HCT116 (cell line): ENCODE results near the gene NDUFB2. TPM values are rescaled to one million over a fixed set of nuclear protein-coding genes. Genes with fewer than 3 reads are reported as not detected.

Source experiments
- ATAC-seq: fragments of 200-7000 bp; cut with Tn5 transposase; 2 replicates; pipeline ENCODE4 v1.9.1; 2020; ENCODE audit warnings: mild to moderate bottlenecking, moderate library complexity
- BruUV-seq: library from RNA; stranded (reverse); fragments of 400-500 nt; replicated peaks from 2 replicates; lab custom pipeline; 2021; lab: Mats Ljungman, UMichigan
- CTCF ChIA-PET: fragments of 300-600 bp; sonication (Branson Sonifier 250); formaldehyde crosslinking; loops from one replicate; lab custom pipeline; 2021; ENCODE audit warnings: antibody characterized with exemption; lab: Charles Lee
- POLR2A ChIA-PET: fragments of 300-600, 350-600 bp; sonication (Branson Sonifier 250); formaldehyde crosslinking; loops from one replicate; lab custom pipeline; 2021; ENCODE audit warnings: antibody characterized with exemption; lab: Charles Lee
- RAD21 ChIA-PET, 2 experiments: fragments of 300-600 bp; sonication (Branson Sonifier 250); formaldehyde crosslinking; loops; one replicate each; lab custom pipeline; 2023; ENCODE audit warnings: low total read pairs in 2 of 2; ENCODE audit not compliant: uncharacterized antibody in 2 of 2, unreplicated experiment in 2 of 2, low non-redundant PET in 1 of 2; lab: Charles Lee
- DNase-seq: peaks from one replicate; pipeline ENCODE4 v3.0.0-alpha.2; 2010; ENCODE audit warnings: low read depth, low spot score
- H2AFZ ChIP-seq: fragments of 200-600 bp; shearing (Covaris generic), sonication (generic); 2 replicates; pipeline ENCODE4 v1.6.1; 2017; ENCODE audit warnings: low read depth, mixed run types, mixed read lengths, antibody characterized with exemption, low read length; ENCODE audit not compliant: poor library complexity, severe bottlenecking
- H3K27ac ChIP-seq: 2 replicates; pipeline ENCODE4 v1.5.1; 2012; ENCODE audit warnings: low read depth, low read length
- H3K27me3 ChIP-seq: fragments of 200-600 bp; sonication (generic); 2 replicates; pipeline ENCODE4 v1.6.1; 2016; ENCODE audit warnings: mixed run types, low read length, mixed read lengths; ENCODE audit not compliant: insufficient read depth
- H3K36me3 ChIP-seq, 2 experiments: fragments of 200-500 bp in 1 of 2; fragments of 200-600 bp in 1 of 2; sonication (Bioruptor generic) in 1 of 2; sonication (generic) in 1 of 2; 2 replicates each; pipeline versions ENCODE4 v1.5.1 to v1.6.1; 2014 to 2016; ENCODE audit warnings: low read length in 2 of 2, inconsistent platforms in 1 of 2, mixed read lengths in 1 of 2, mixed run types in 1 of 2; ENCODE audit not compliant: insufficient read depth in 2 of 2, control insufficient read depth in 1 of 2
- H3K4me1 ChIP-seq, 2 experiments: fragments of 200-600 bp in 1 of 2; sonication (generic) in 1 of 2; 2 replicates each; pipeline versions ENCODE4 v1.5.1 to v1.6.1; 2012 to 2017; ENCODE audit warnings: low read length in 2 of 2, inconsistent platforms in 1 of 2, mild to moderate bottlenecking in 1 of 2, mixed read lengths in 1 of 2, mixed run types in 1 of 2, moderate library complexity in 1 of 2; ENCODE audit not compliant: insufficient read depth in 2 of 2, control insufficient read depth in 1 of 2
- H3K4me2 ChIP-seq: fragments of 200-600 bp; sonication (generic); 2 replicates; pipeline ENCODE4 v1.6.1; 2017; ENCODE audit warnings: mixed run types, low read length, mixed read lengths
- H3K4me3 ChIP-seq, 2 experiments: fragments of 200-600 bp in 1 of 2; sonication (generic) in 1 of 2; replicated peaks in 1 of 2; 2 replicates each; pipeline ENCODE4 v1.5.1; 2011 to 2016; ENCODE audit warnings: low read length in 2 of 2, control low read depth in 1 of 2, low read depth in 1 of 2, mild to moderate bottlenecking in 1 of 2, mixed read lengths in 1 of 2, mixed run types in 1 of 2
- H3K79me2 ChIP-seq: fragments of 200-600 bp; sonication (generic); 2 replicates; pipeline ENCODE4 v1.6.1; 2017; ENCODE audit warnings: mild to moderate bottlenecking, mixed run types, low read length, moderate library complexity, mixed read lengths; ENCODE audit not compliant: insufficient read depth
- H3K9ac ChIP-seq: fragments of 200-600 bp; sonication (generic); 2 replicates; pipeline ENCODE4 v1.6.1; 2016; ENCODE audit warnings: low read length, mixed read lengths
- H3K9me2 ChIP-seq: fragments of 200-600 bp; sonication (generic), shearing (Covaris generic); 2 replicates; pipeline ENCODE4 v1.6.1; 2017; ENCODE audit warnings: mixed run types, mild to moderate bottlenecking, moderate library complexity; ENCODE audit not compliant: insufficient read depth
- H3K9me3 ChIP-seq, 2 experiments: fragments of 200-500 bp in 1 of 2; fragments of 200-600 bp in 1 of 2; sonication (Bioruptor generic) in 1 of 2; sonication (generic) in 1 of 2; 2 replicates each; pipeline ENCODE4 v1.6.1; 2014 to 2017; ENCODE audit warnings: low read length in 2 of 2, mixed read lengths in 2 of 2, inconsistent platforms in 1 of 2, low read depth in 1 of 2, mild to moderate bottlenecking in 1 of 2, mixed run types in 1 of 2, moderate library complexity in 1 of 2; ENCODE audit not compliant: control insufficient read depth in 1 of 2, insufficient read depth in 1 of 2
- H4K20me1 ChIP-seq: fragments of 200-600 bp; sonication (generic), shearing (Covaris generic); 2 replicates; pipeline ENCODE4 v1.6.1; 2017; ENCODE audit warnings: mixed run types, mild to moderate bottlenecking, moderate library complexity; ENCODE audit not compliant: insufficient read depth
- CBX3 ChIP-seq: IDR thresholded peaks from 2 replicates; pipeline ENCODE4 v1.6.1; 2012; ENCODE audit warnings: low read depth
- EGR1 ChIP-seq: IDR thresholded peaks from 2 replicates; pipeline ENCODE4 v1.6.1; 2012; ENCODE audit warnings: low read depth
- POLR2AphosphoS5 ChIP-seq: IDR thresholded peaks from 2 replicates; pipeline ENCODE4 v1.6.1; 2011; ENCODE audit warnings: mild to moderate bottlenecking, low read depth, low read length, moderate library complexity
- RAD21 ChIP-seq: IDR thresholded peaks from 2 replicates; pipeline ENCODE4 v1.6.1; 2012; ENCODE audit warnings: low read depth, mild to moderate bottlenecking
- SP1 ChIP-seq: IDR thresholded peaks from 2 replicates; pipeline ENCODE4 v1.6.1; 2012; ENCODE audit warnings: low read depth
- YY1 ChIP-seq: IDR thresholded peaks from 2 replicates; pipeline ENCODE4 v1.6.1; 2011; ENCODE audit warnings: low read length, low read depth, moderate library complexity, mild to moderate bottlenecking; ENCODE audit not compliant: insufficient replicate concordance; ENCODE audit errors: extremely low read depth
- intact Hi-C: fragments of 100-400 bp; cut with micrococcal nuclease; formaldehyde crosslinking; loops from 2 replicates; pipeline ENCODE4 v1.10.0; 2022
- total RNA-seq: library from RNA; stranded (reverse); gene quantifications from one replicate; pipeline ENCODE4 v1.2.1, GENCODE V29; 2021; ENCODE audit not compliant: unreplicated experiment
- TF ChIP-seq, protein P1 (sequence below): IDR thresholded peaks from 2 replicates; pipeline ENCODE4 v1.6.1; 2012; ENCODE audit warnings: low read depth

The NDUFB2 gene
- total RNA-seq, 1 experiment from 2014 or later: 143 TPM

DNA sequence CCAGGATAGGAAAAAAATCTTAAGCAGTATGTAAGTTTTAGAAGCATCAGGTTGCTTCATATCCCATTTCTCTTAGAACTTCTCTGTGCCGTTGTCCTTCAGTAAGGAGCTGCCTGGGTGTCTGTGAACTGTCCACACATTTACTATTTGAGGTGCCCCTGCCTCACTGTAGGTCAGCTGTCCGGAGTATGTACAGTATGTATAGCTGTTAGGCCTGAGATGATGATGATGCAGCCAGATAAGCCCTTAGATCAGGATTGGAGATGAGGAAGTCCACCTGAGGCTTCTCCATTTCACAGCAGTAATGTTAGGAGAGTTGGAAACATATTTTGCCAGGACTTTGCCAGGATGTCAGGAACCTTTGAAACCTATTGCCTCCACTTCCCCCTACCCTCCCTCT lies 7.7 kb downstream of the NDUFB2 start:
- DNase-seq: no peak

More for the DNA sequence above, 7.7 kb downstream of the NDUFB2 start:
- TF ChIP-seq RAD21 (no peak), CBX3 (no peak), EGR1 (no peak), SP1 (no peak), YY1 (no peak), POLR2AphosphoS5 (no peak)
- TF ChIP-seq, protein P1, sequence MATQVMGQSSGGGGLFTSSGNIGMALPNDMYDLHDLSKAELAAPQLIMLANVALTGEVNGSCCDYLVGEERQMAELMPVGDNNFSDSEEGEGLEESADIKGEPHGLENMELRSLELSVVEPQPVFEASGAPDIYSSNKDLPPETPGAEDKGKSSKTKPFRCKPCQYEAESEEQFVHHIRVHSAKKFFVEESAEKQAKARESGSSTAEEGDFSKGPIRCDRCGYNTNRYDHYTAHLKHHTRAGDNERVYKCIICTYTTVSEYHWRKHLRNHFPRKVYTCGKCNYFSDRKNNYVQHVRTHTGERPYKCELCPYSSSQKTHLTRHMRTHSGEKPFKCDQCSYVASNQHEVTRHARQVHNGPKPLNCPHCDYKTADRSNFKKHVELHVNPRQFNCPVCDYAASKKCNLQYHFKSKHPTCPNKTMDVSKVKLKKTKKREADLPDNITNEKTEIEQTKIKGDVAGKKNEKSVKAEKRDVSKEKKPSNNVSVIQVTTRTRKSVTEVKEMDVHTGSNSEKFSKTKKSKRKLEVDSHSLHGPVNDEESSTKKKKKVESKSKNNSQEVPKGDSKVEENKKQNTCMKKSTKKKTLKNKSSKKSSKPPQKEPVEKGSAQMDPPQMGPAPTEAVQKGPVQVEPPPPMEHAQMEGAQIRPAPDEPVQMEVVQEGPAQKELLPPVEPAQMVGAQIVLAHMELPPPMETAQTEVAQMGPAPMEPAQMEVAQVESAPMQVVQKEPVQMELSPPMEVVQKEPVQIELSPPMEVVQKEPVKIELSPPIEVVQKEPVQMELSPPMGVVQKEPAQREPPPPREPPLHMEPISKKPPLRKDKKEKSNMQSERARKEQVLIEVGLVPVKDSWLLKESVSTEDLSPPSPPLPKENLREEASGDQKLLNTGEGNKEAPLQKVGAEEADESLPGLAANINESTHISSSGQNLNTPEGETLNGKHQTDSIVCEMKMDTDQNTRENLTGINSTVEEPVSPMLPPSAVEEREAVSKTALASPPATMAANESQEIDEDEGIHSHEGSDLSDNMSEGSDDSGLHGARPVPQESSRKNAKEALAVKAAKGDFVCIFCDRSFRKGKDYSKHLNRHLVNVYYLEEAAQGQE: no peak
- ChIA-PET POLR2A (no interaction called here), RAD21 (no interaction called here), CTCF (no interaction called here)
- H3K9me2 ChIP-seq: no peaks in the 10 kb centered on the region
- H3K4me2 ChIP-seq: no peak overlapping the region
- no peaks in the 10 kb centered on the region for H3K4me1 ChIP-seq
- no TSS peak for BruUV-seq
- peaks cover 8% of the 10 kb centered on the region in 2 experiments; a peak in 2 of 4 replicates for H3K36me3 ChIP-seq
- peaks cover 46% of the 10 kb centered on the region for H3K79me2 ChIP-seq
- H3K27ac ChIP-seq: no peak overlapping the region
- no peak overlapping the region for H3K4me3 ChIP-seq
- H3K27me3 ChIP-seq: no peaks in the 10 kb centered on the region
- H4K20me1 ChIP-seq: no peaks in the 10 kb centered on the region
- intact Hi-C loops: no loop called here
- no peak overlapping the region for H3K9ac ChIP-seq
- no peaks in the 10 kb centered on the region for H3K9me3 ChIP-seq
- no peak for ATAC-seq
- H2AFZ ChIP-seq: no peak overlapping the region
